ENCODE results near the gene TRIM47. TPM values are rescaled to one million over a fixed set of nuclear protein-coding genes. Genes with fewer than 3 reads are reported as not detected.

The TRIM47 gene
- total RNA-seq, 1 experiment from 2014 or later = 6.9 TPM

DNA sequence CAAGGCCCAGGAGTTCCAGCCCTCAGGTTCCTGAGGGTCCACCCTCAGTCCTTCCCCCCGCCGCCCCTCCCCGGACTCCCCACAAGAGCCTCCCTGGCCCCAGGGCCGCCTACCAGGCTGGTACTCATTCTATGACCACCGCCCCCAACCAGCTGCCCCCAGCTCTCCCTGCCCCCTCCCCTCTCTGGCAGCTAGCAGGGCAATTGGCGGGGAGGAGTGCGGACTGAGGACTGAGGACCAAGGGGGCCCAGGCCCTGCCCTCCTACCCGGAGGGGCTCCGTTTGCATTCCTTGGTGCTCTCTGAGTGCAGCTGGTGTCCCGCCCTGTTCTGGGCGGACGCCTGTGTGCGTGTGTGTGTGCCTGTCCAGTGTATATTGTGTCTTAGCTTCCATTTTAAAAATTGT, 53.2 kb downstream of the TRIM47 start:
- no peak overlapping the region for H3K14ac ChIP-seq (ENCODE audit: insufficient read depth, low read length)
- H3K27me3 ChIP-seq (ENCODE audit: insufficient read depth, low read length) = no peaks in the 10 kb centered on the region
- no peak overlapping the region for H2AFZ ChIP-seq (ENCODE audit: low read length)
- H3K9me3 ChIP-seq (ENCODE audit: control insufficient read depth, low read depth, low read length) = no peaks in the 10 kb centered on the region
- no peak overlapping the region for H3K9ac ChIP-seq (ENCODE audit: extremely low read depth, insufficient read length, low read length)
- no peaks in the 10 kb centered on the region; a peak in 1 of 5 replicates for H3K9me3 Mint-ChIP-seq
- no peak overlapping the region for H2AK5ac ChIP-seq (ENCODE audit: insufficient read length, low read length)
- no peak overlapping the region for H3K56ac ChIP-seq (ENCODE audit: insufficient read length, low read depth, low read length)
- no peak overlapping the region for H3T11ph ChIP-seq (ENCODE audit: low read length)
- H4K91ac ChIP-seq (ENCODE audit: insufficient read length, low read depth, low read length) = no peak overlapping the region
- WGBS (ENCODE audit: extremely low coverage, insufficient read length, low lambda C conversion rate) = no CpG with 5 or more reads among the region's 13 CpGs
- no peak overlapping the region for H3K27ac ChIP-seq (ENCODE audit: insufficient read length, low read depth, low read length)
- H2BK20ac ChIP-seq (ENCODE audit: low read depth, low read length, poor library complexity, severe bottlenecking) = no peak overlapping the region
- H2BK12ac ChIP-seq (ENCODE audit: insufficient read length, low read depth, low read length) = no peak overlapping the region
- no peaks in the 10 kb centered on the region for H3K79me1 ChIP-seq (ENCODE audit: insufficient read depth, low read depth, low read length, poor library complexity, severe bottlenecking)
- H3K23me2 ChIP-seq (ENCODE audit: insufficient read length, low read depth, low read length, poor library complexity, severe bottlenecking) = no peaks in the 10 kb centered on the region
- no peak overlapping the region for H2BK5ac ChIP-seq (ENCODE audit: insufficient read length, low read length)
- no peak overlapping the region for H4K8ac ChIP-seq (replicated peaks; ENCODE audit: insufficient read length, low read depth, low read length)
- TF ChIP-seq, protein P1, sequence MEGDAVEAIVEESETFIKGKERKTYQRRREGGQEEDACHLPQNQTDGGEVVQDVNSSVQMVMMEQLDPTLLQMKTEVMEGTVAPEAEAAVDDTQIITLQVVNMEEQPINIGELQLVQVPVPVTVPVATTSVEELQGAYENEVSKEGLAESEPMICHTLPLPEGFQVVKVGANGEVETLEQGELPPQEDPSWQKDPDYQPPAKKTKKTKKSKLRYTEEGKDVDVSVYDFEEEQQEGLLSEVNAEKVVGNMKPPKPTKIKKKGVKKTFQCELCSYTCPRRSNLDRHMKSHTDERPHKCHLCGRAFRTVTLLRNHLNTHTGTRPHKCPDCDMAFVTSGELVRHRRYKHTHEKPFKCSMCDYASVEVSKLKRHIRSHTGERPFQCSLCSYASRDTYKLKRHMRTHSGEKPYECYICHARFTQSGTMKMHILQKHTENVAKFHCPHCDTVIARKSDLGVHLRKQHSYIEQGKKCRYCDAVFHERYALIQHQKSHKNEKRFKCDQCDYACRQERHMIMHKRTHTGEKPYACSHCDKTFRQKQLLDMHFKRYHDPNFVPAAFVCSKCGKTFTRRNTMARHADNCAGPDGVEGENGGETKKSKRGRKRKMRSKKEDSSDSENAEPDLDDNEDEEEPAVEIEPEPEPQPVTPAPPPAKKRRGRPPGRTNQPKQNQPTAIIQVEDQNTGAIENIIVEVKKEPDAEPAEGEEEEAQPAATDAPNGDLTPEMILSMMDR (conservative IDR thresholded peaks at IDR 0.05) = no peak
- no peaks in the 10 kb centered on the region for H3K27me3 Mint-ChIP-seq (ENCODE audit: low read depth)
- H3K4me2 ChIP-seq (ENCODE audit: insufficient read depth, insufficient read length, low read length) = no peak overlapping the region
- H3K36me3 Mint-ChIP-seq (ENCODE audit: insufficient read depth in 1 of 3, low read depth in 3 of 3) = peaks cover 7 to 38% (median 37%) of the 10 kb centered on the region in 3 experiments
- no peak for DNase-seq
- peak overlapping the region in 2 of 3 experiments; percentile 44 to 45; a peak in 1 of 7 replicates for H3K27ac Mint-ChIP-seq
- no peak overlapping the region for H3K4ac ChIP-seq (ENCODE audit: low read depth, low read length)
- H3K18ac ChIP-seq (ENCODE audit: insufficient read length, low read depth, low read length) = no peak overlapping the region
- H3K79me2 ChIP-seq (ENCODE audit: insufficient read depth, low read length) = no peaks in the 10 kb centered on the region
- H3K4me3 Mint-ChIP-seq = no peak overlapping the region
- peaks cover 11 to 13% of the 10 kb centered on the region in 2 experiments for H3K4me1 Mint-ChIP-seq
- no peak overlapping the region for H2BK15ac ChIP-seq (ENCODE audit: low read depth, low read length)
- no peak overlapping the region for H2BK120ac ChIP-seq (ENCODE audit: low read depth, low read length, poor library complexity, severe bottlenecking)
- H3K23ac ChIP-seq (ENCODE audit: insufficient read length, low read depth, low read length) = no peak overlapping the region
- no peaks in the 10 kb centered on the region for H4K20me1 ChIP-seq (ENCODE audit: control insufficient read depth, insufficient read depth, insufficient read length)
- H4K5ac ChIP-seq (ENCODE audit: insufficient read length, low read depth, low read length) = no peak overlapping the region
- no peaks in the 10 kb centered on the region for H3K4me1 ChIP-seq (ENCODE audit: insufficient read depth, low read length)

Measured in H9 (cell line).